Stomach smooth muscle (tissue), 2 donors: ENCODE measurements around the gene RPS13.
A peak's percentile ranks its signal among the peaks of the same experiment; 100 is the strongest.
"Not testable (repeated sequence)": the region's sequence is repeated elsewhere in the genome, so short reads cannot be mapped to it uniquely, and the experiment has no call there.

Experiments used
- H3K27ac ChIP-seq: one replicate; pipeline ENCODE4 v1.7.0; 2013; ENCODE audit warnings: mild to moderate bottlenecking, low read length, inconsistent platforms
- H3K27me3 ChIP-seq, 2 donors: one replicate each; pipeline ENCODE4 v1.7.0; 2013; ENCODE audit warnings: low read length in 2 of 2; ENCODE audit not compliant: insufficient read depth in 2 of 2, control insufficient read depth in 1 of 2
- H3K36me3 ChIP-seq, 2 donors: one replicate each; pipeline ENCODE4 v1.7.0; 2013; ENCODE audit warnings: low read length in 2 of 2; ENCODE audit not compliant: control insufficient read depth in 2 of 2, insufficient read depth in 2 of 2
- H3K4me1 ChIP-seq: one replicate; pipeline ENCODE4 v1.7.0; 2013; ENCODE audit warnings: low read length; ENCODE audit not compliant: control insufficient read depth, insufficient read depth
- H3K4me3 ChIP-seq, 2 donors: one replicate each; pipeline ENCODE4 v1.7.0; 2013; ENCODE audit warnings: low read length in 2 of 2
- H3K9ac ChIP-seq, 2 donors: one replicate each; pipeline ENCODE4 v1.7.0; 2013; ENCODE audit warnings: low read length in 2 of 2, mild to moderate bottlenecking in 1 of 2
- H3K9me3 ChIP-seq, 2 donors: one replicate each; pipeline ENCODE4 v1.7.0; 2013; ENCODE audit warnings: low read length in 2 of 2; ENCODE audit not compliant: control insufficient read depth in 2 of 2
- donor health status: healthy.
- donor health status: Pancreatic carcinoma.

RPS13 gene

GRCh38 chr11:17076517-17077239 lies 789 bp downstream of the RPS13 start:
- Histone ChIP-seq H3K27me3 (no peaks in the 10 kb centered on the region), H3K9me3 (no peaks in the 10 kb centered on the region), H3K9ac (peak overlapping the region; percentile 97 to 99), H3K27ac (peak overlapping the region; percentile 94), H3K4me1 (peaks cover 20% of the 10 kb centered on the region), H3K36me3 (peaks cover 15 to 22% of the 10 kb centered on the region in 2 donors), H3K4me3 (peak overlapping the region; percentile 94 to 99)

GRCh38 chr11:17075506-17075905 lies 2.0 kb downstream of the RPS13 start:
- H3K9me3 ChIP-seq, result no peaks in the 10 kb centered on the region
- H3K9ac ChIP-seq, result no peak overlapping the region
- H3K36me3 ChIP-seq, result peaks cover 15 to 22% of the 10 kb centered on the region in 2 donors
- peaks cover 20% of the 10 kb centered on the region for H3K4me1 ChIP-seq
- H3K27ac ChIP-seq, result no peak overlapping the region
- no peaks in the 10 kb centered on the region for H3K27me3 ChIP-seq
- H3K4me3 ChIP-seq, result no peak overlapping the region

- H3K9me3 ChIP-seq, result no peaks in the 10 kb centered on the region
- H3K4me3 ChIP-seq, result no peak overlapping the region
- no peaks in the 10 kb centered on the region for H3K27me3 ChIP-seq
- no peak overlapping the region for H3K9ac ChIP-seq
- no peak overlapping the region for H3K27ac ChIP-seq
- H3K4me1 ChIP-seq, result peaks cover 19% of the 10 kb centered on the region
- H3K36me3 ChIP-seq, result peaks cover 15 to 22% of the 10 kb centered on the region in 2 donors
Observed at GRCh38 chr11:17073370-17074027, 4.0 kb downstream of the RPS13 start.

GRCh38 chr11:17067417-17067816 lies 10.1 kb downstream of the RPS13 start:
- Histone ChIP-seq H3K27ac (no peak overlapping the region), H3K9ac (no peak overlapping the region)

GRCh38 chr11:17066691-17067090 lies 10.8 kb downstream of the RPS13 start:
- Histone ChIP-seq H3K27ac (no peak overlapping the region), H3K4me3 (no peak overlapping the region), H3K4me1 (no peaks in the 10 kb centered on the region), H3K9ac (peak overlapping the region in 1 of 2 donors; percentile 21), H3K36me3 (no peaks in the 10 kb centered on the region), H3K27me3 (no peaks in the 10 kb centered on the region), H3K9me3 (no peaks in the 10 kb centered on the region)

More at GRCh38 chr11:17067417-17067816, 10.1 kb downstream of the RPS13 start:
- Histone ChIP-seq H3K36me3 (peaks cover 0 to under 1% of the 10 kb centered on the region in 2 donors), H3K27me3 (no peaks in the 10 kb centered on the region), H3K9me3 (no peaks in the 10 kb centered on the region), H3K4me1 (no peaks in the 10 kb centered on the region), H3K4me3 (no peak overlapping the region)

- no peaks in the 10 kb centered on the region for H3K36me3 ChIP-seq
- H3K27me3 ChIP-seq, result no peaks in the 10 kb centered on the region
- H3K4me3 ChIP-seq, result no peak overlapping the region
- no peaks in the 10 kb centered on the region for H3K9me3 ChIP-seq
- no peaks in the 10 kb centered on the region for H3K4me1 ChIP-seq
- no peak overlapping the region for H3K9ac ChIP-seq
- H3K27ac ChIP-seq, result no peak overlapping the region
Observed at GRCh38 chr11:17063171-17064002, 14.1 kb downstream of the RPS13 start.

GRCh38 chr11:17051146-17051545 lies 26.3 kb downstream of the RPS13 start:
- H3K9ac ChIP-seq, H3K9me3 ChIP-seq, H3K4me1 ChIP-seq, H3K27ac ChIP-seq, H3K36me3 ChIP-seq, H3K27me3 ChIP-seq, H3K4me3 ChIP-seq: not testable (repeated sequence)

- H3K36me3 ChIP-seq, H3K9me3 ChIP-seq, H3K27ac ChIP-seq, H3K4me1 ChIP-seq, H3K9ac ChIP-seq, H3K4me3 ChIP-seq, H3K27me3 ChIP-seq: not testable (repeated sequence)
Observed at GRCh38 chr11:17048491-17048890, 29.0 kb downstream of the RPS13 start.

GRCh38 chr11:17046690-17047089 lies 30.8 kb downstream of the RPS13 start:
- no peak overlapping the region for H3K27ac ChIP-seq
- H3K9ac ChIP-seq, result no peak overlapping the region
- no peaks in the 10 kb centered on the region for H3K9me3 ChIP-seq
- H3K36me3 ChIP-seq, result no peaks in the 10 kb centered on the region
- H3K4me1 ChIP-seq, result no peaks in the 10 kb centered on the region
- no peaks in the 10 kb centered on the region for H3K27me3 ChIP-seq
- H3K4me3 ChIP-seq, result no peak overlapping the region

- H3K36me3 ChIP-seq, result no peaks in the 10 kb centered on the region
- H3K9ac ChIP-seq, result no peak overlapping the region
- H3K4me3 ChIP-seq, result no peak overlapping the region
- no peaks in the 10 kb centered on the region for H3K27me3 ChIP-seq
- H3K27ac ChIP-seq, result no peak overlapping the region
- H3K4me1 ChIP-seq, result no peaks in the 10 kb centered on the region
- no peaks in the 10 kb centered on the region for H3K9me3 ChIP-seq
Observed at GRCh38 chr11:17036666-17037658, 40.5 kb downstream of the RPS13 start.
